Stomach (tissue), 9 donors: ENCODE measurements around the gene SPRED3. TPM values are rescaled to one million over a fixed set of nuclear protein-coding genes. Genes with fewer than 3 reads are reported as not detected.

Source experiments
- DNase-seq, 2 donors: peaks; one replicate each; pipeline versions ENCODE4 v3.0.0 to v3.0.0-alpha.2; 2013 to 2019
- H3K27ac ChIP-seq, 5 donors: fragments of 200-600 bp in 4 of 5; sonication (generic) in 4 of 5; one replicate each; pipeline ENCODE4 v1.5.1; 2013 to 2019; ENCODE audit warnings: mild to moderate bottlenecking in 1 of 5, moderate library complexity in 1 of 5
- H3K27me3 ChIP-seq, 3 donors: fragments of 200-600 bp; sonication (generic); one replicate each; pipeline ENCODE4 v1.5.1; 2017 to 2019; ENCODE audit warnings: mixed run types in 1 of 3
- H3K36me3 ChIP-seq, 4 donors: fragments of 200-600 bp; sonication (generic); 1 replicate in 3 of 4; 2 replicates in 1 of 4; pipeline ENCODE4 v1.5.1; 2016 to 2019
- H3K4me1 ChIP-seq, 4 donors: fragments of 200-600 bp; sonication (generic); one replicate each; pipeline ENCODE4 v1.5.1; 2016 to 2019
- H3K4me3 ChIP-seq, 4 donors: fragments of 200-600 bp; sonication (generic) in 3 of 4; one replicate each; pipeline ENCODE4 v1.5.1; 2016 to 2019; ENCODE audit warnings: mild to moderate bottlenecking in 1 of 4
- H3K9me3 ChIP-seq, 4 donors: fragments of 200-600 bp; sonication (generic); one replicate each; pipeline ENCODE4 v1.5.1; 2016 to 2019
- CTCF ChIP-seq, 7 experiments: fragments of 450-650 bp in 4 of 7; fragments of 200-600 bp in 3 of 7; sonication (generic) in 3 of 7; IDR thresholded peaks; one replicate each; pipeline ENCODE4 v1.5.1; 2016 to 2019; ENCODE audit warnings: antibody characterized with exemption in 7 of 7, control low read depth in 2 of 7, mild to moderate bottlenecking in 1 of 7
- EP300 ChIP-seq: sonication (generic); formaldehyde crosslinking; IDR thresholded peaks from one replicate; pipeline ENCODE4 v1.6.1; 2017; ENCODE audit warnings: antibody characterized with exemption
- POLR2A ChIP-seq, 4 donors: fragments of 450-650 bp; IDR thresholded peaks; one replicate each; pipeline ENCODE4 v1.6.1; 2016; ENCODE audit warnings: antibody characterized with exemption in 4 of 4, control low read depth in 2 of 4, mild to moderate bottlenecking in 1 of 4, moderate library complexity in 1 of 4
- POLR2AphosphoS5 ChIP-seq, 3 donors: sonication (generic); formaldehyde crosslinking; IDR thresholded peaks; one replicate each; pipeline ENCODE4 v1.6.1; 2016; ENCODE audit warnings: antibody characterized with exemption in 3 of 3
- whole genome bisulfite sequencing, 5 donors: extraction: QIAGEN DNeasy Blood & Tissue Kit in 3 of 5; methylation state at CpG; one replicate each; pipeline versions ENCODE4 v1.1.5 to v1.1.7; 2013 to 2018; 5-methylcytosine and 5-hydroxymethylcytosine counted together
- intact Hi-C: fragments of 100-400 bp; cut with DNase I; formaldehyde crosslinking; loops from one replicate; pipeline ENCODE4 v1.15.1; 2023; ENCODE audit warnings: low total_unique reads
- polyA plus RNA-seq, 3 donors: library from polyadenylated mRNA; stranded (reverse); fragments of 200-250 nt; gene quantifications; one replicate each; pipeline ENCODE4 v1.2.3, GENCODE V29; 2013
- total RNA-seq, 5 donors: library from RNA; depleted of rRNA; stranded (reverse); fragments of >200 nt; gene quantifications; one replicate each; pipeline versions ENCODE4 v1.1.0 to v1.2.3, GENCODE V29; 2014 to 2016
- donor health status: healthy with polysubstance abuse.
- donor health status: Bipolar disorder and iron deficiency.
- donor health status: healthy.

Gene SPRED3
- total and polyA plus RNA-seq, 8 donors, result 0.12 to 3.6 (median 0.99) TPM; not detected in 4

- WGBS, 5 donors, result 42 to 79% (median 64%) methylated on average over 1 of the region's 1 CpG
- peaks cover 7 to 31% (median 19%) of the 10 kb centered on the region in 4 donors for H3K4me1 ChIP-seq
Measured at GRCh38 chr19:38399537-38399936, 11.0 kb downstream of the SPRED3 start.

GRCh38 chr19:38400361-38400760, 11.9 kb downstream of the SPRED3 start:
- no peak for DNase-seq
- H3K27me3 ChIP-seq, result peaks cover 6 to 56% (median 40%) of the 10 kb centered on the region in 3 donors
- H3K36me3 ChIP-seq, result peaks cover 2 to 8% (median 5%) of the 10 kb centered on the region in 4 donors
- H3K4me3 ChIP-seq, result no peak overlapping the region
- WGBS, 5 donors, result 67 to 82% (median 78%) methylated on average over 5 of the region's 5 CpGs
- H3K9me3 ChIP-seq, result no peaks in the 10 kb centered on the region
- no peak overlapping the region for H3K27ac ChIP-seq
- H3K4me1 ChIP-seq, result peaks cover 10 to 27% (median 18%) of the 10 kb centered on the region in 4 donors
- intact Hi-C loops, result no loop called here
- no peak for TF ChIP-seq CTCF (IDR thresholded peaks at IDR 0.05)

More at GRCh38 chr19:38399537-38399936, 11.0 kb downstream of the SPRED3 start:
- no peaks in the 10 kb centered on the region for H3K9me3 ChIP-seq
- peaks cover 12 to 64% (median 48%) of the 10 kb centered on the region in 3 donors for H3K27me3 ChIP-seq
- no peak for TF ChIP-seq POLR2AphosphoS5 (IDR thresholded peaks at IDR 0.05)
- TF ChIP-seq CTCF (IDR thresholded peaks at IDR 0.05), result no peak
- no peak for TF ChIP-seq POLR2A (IDR thresholded peaks at IDR 0.05)
- TF ChIP-seq EP300, result no peak
- no peaks in the 10 kb centered on the region for H3K36me3 ChIP-seq
- intact Hi-C loops, result no loop called here
- no peak overlapping the region for H3K27ac ChIP-seq
- no peak for DNase-seq
- H3K4me3 ChIP-seq, result no peak overlapping the region

- DNase-seq, result no peak
- H3K4me1 ChIP-seq, result peaks cover 10 to 21% (median 15%) of the 10 kb centered on the region in 4 donors
- no peak overlapping the region for H3K4me3 ChIP-seq
- no peaks in the 10 kb centered on the region for H3K9me3 ChIP-seq
- WGBS, 5 donors, result 41 to 64% (median 50%) methylated on average over 3 of the region's 3 CpGs
- H3K27ac ChIP-seq, result no peak overlapping the region
- TF ChIP-seq POLR2A (IDR thresholded peaks at IDR 0.05) (no peak), POLR2AphosphoS5 (IDR thresholded peaks at IDR 0.05) (no peak), CTCF (IDR thresholded peaks at IDR 0.05) (no peak), EP300 (no peak)
- peaks cover 6 to 16% (median 11%) of the 10 kb centered on the region in 4 donors for H3K36me3 ChIP-seq
- H3K27me3 ChIP-seq, result peaks cover 0 to 48% (median 32%) of the 10 kb centered on the region in 3 donors
- intact Hi-C loops, result no loop called here
Measured at GRCh38 chr19:38401148-38401547, 12.7 kb downstream of the SPRED3 start.

GRCh38 chr19:38402623-38402966, 14.1 kb downstream of the SPRED3 start:
- Histone ChIP-seq H3K9me3 (no peaks in the 10 kb centered on the region), H3K36me3 (peaks cover 8 to 30% (median 26%) of the 10 kb centered on the region in 4 donors), H3K27ac (peak overlapping the region; percentile 34 to 93 (median 89)), H3K4me3 (peak overlapping the region; percentile 70 to 100 (median 78)), H3K4me1 (peaks cover 10 to 21% (median 15%) of the 10 kb centered on the region in 4 donors), H3K27me3 (peaks cover 0 to 34% (median 21%) of the 10 kb centered on the region in 3 donors)
- TF ChIP-seq EP300 (no peak), CTCF (IDR thresholded peaks at IDR 0.05) (no peak), POLR2A (IDR thresholded peaks at IDR 0.05) (no peak), POLR2AphosphoS5 (IDR thresholded peaks at IDR 0.05) (peak in 1 of 3 donors; percentile 31)
- DNase-seq, result no peak
- intact Hi-C loops, result no loop called here
- WGBS, 5 donors, result 2 to 7% (median 4%) methylated on average over 16 to 18 of the region's 18 CpGs
